ENCODE data around the gene CCDC102B. TPM values are rescaled to one million over a fixed set of nuclear protein-coding genes. Genes with fewer than 3 reads are reported as not detected.

Gene CCDC102B
- total and polyA plus RNA-seq, 2 of the 8 experiments (the other 6 are each of a cell fraction or from before 2014, with no cell fraction given): 0.80 to 1.1 TPM

GRCh38 chr18:69067048-69067447 is 269.2 kb downstream of the CCDC102B start (continued):
- TF ChIP-seq E2F6 (IDR thresholded peaks at IDR 0.05): no peak
- TF ChIP-seq NRF1 (IDR thresholded peaks at IDR 0.05; ENCODE audit: low read depth, low read length): no peak
- TF ChIP-seq SAP30 (IDR thresholded peaks at IDR 0.05; ENCODE audit: insufficient read depth, insufficient replicate concordance, low read length): no peak
- no peak for TF ChIP-seq BCL11A (IDR thresholded peaks at IDR 0.05; ENCODE audit: low read depth in 2 of 2, low read length in 2 of 2)
- TF ChIP-seq EP300 (IDR thresholded peaks at IDR 0.05; ENCODE audit: borderline replicate concordance in 1 of 2, low read depth in 2 of 2, low read length in 2 of 2): no peak
- no peak for TF ChIP-seq ATF3 (IDR thresholded peaks at IDR 0.05; ENCODE audit: insufficient read depth, low read depth, low read length)
